Smooth muscle cell (in vitro differentiated cells): Measurements from ENCODE around the gene NMT2. TPM values are rescaled to one million over a fixed set of nuclear protein-coding genes. Genes with fewer than 3 reads are reported as not detected.

Experiments
- DNase-seq: peaks from one replicate; lab custom pipeline; 2025; ENCODE audit not compliant: unreplicated experiment; lab: John Stamatoyannopoulos, UW
- H2AFZ ChIP-seq: fragments of 200-600 bp; sonication (generic); 2 replicates; pipeline ENCODE4 v1.6.0; 2016; ENCODE audit warnings: antibody characterized with exemption, low read depth, mild to moderate bottlenecking
- H3F3A ChIP-seq: fragments of 200-600 bp; sonication (generic); 2 replicates; pipeline ENCODE4 v1.6.0; 2017; ENCODE audit warnings: antibody characterized with exemption, low read depth
- H3K27ac ChIP-seq: fragments of 200-600 bp; sonication (generic); 2 replicates; pipeline ENCODE4 v1.5.1; 2016; ENCODE audit warnings: low read depth, mild to moderate bottlenecking
- H3K27me3 ChIP-seq: fragments of 200-600 bp; sonication (generic); 2 replicates; pipeline ENCODE4 v1.6.1; 2016; ENCODE audit warnings: low read depth, mild to moderate bottlenecking
- H3K36me3 ChIP-seq: fragments of 200-600 bp; sonication (generic); 2 replicates; pipeline ENCODE4 v1.5.1; 2016; ENCODE audit warnings: low read depth
- H3K4me1 ChIP-seq: fragments of 200-600 bp; sonication (generic); 2 replicates; pipeline ENCODE4 v1.5.1; 2016; ENCODE audit warnings: low read depth
- H3K4me2 ChIP-seq: fragments of 200-600 bp; sonication (generic); 2 replicates; pipeline ENCODE4 v1.6.0; 2016; ENCODE audit warnings: mild to moderate bottlenecking
- H3K4me3 ChIP-seq: fragments of 200-600 bp; sonication (generic); 2 replicates; pipeline ENCODE4 v1.5.1; 2016; ENCODE audit warnings: mild to moderate bottlenecking
- H3K79me2 ChIP-seq: fragments of 200-600 bp; sonication (generic); 2 replicates; pipeline ENCODE4 v1.6.0; 2016; ENCODE audit warnings: low read depth, mild to moderate bottlenecking
- H3K9ac ChIP-seq: fragments of 200-600 bp; sonication (generic); 2 replicates; pipeline ENCODE4 v1.6.0; 2016; ENCODE audit warnings: low read depth
- H3K9me3 ChIP-seq: fragments of 200-600 bp; sonication (generic); replicated peaks from 2 replicates; pipeline ENCODE4 v1.5.1; 2016; ENCODE audit warnings: low read depth
- H4K20me1 ChIP-seq: fragments of 200-600 bp; sonication (generic); 2 replicates; pipeline ENCODE4 v1.6.0; 2016; ENCODE audit warnings: low read depth
- WGBS: methylation state at CpG from one replicate; pipeline ENCODE4 v1.1.7; 2016; ENCODE audit warnings: low lambda C conversion rate; 5-methylcytosine and 5-hydroxymethylcytosine counted together
- polyA plus RNA-seq: library from polyadenylated mRNA; unstranded; fragments of >200 nt; fragmentation: Nextera tagmentation; extraction: Ambion mirVana; gene quantifications from 2 replicates; pipeline ENCODE4 v1.2.1, GENCODE V29; 2016
- total RNA-seq: library from RNA; depleted of rRNA; stranded (reverse); fragments of >200 nt; gene quantifications from 2 replicates; pipeline ENCODE4 v1.2.3, GENCODE V29; 2014
- TF ChIP-seq, protein P1 (sequence below): fragments of 200-600 bp; sonication (generic); IDR thresholded peaks from 2 replicates; pipeline ENCODE4 v1.5.1; 2017; ENCODE audit warnings: borderline replicate concordance, mild to moderate bottlenecking, antibody characterized with exemption; ENCODE audit not compliant: insufficient read depth, poor library complexity, severe bottlenecking

NMT2 gene
- total and polyA plus RNA-seq, 2 experiments from 2014 or later: 9.4 to 9.5 TPM

GRCh38 chr10:15140698-15141097 lies 27.8 kb downstream of the NMT2 start:
- TF ChIP-seq, protein P1, sequence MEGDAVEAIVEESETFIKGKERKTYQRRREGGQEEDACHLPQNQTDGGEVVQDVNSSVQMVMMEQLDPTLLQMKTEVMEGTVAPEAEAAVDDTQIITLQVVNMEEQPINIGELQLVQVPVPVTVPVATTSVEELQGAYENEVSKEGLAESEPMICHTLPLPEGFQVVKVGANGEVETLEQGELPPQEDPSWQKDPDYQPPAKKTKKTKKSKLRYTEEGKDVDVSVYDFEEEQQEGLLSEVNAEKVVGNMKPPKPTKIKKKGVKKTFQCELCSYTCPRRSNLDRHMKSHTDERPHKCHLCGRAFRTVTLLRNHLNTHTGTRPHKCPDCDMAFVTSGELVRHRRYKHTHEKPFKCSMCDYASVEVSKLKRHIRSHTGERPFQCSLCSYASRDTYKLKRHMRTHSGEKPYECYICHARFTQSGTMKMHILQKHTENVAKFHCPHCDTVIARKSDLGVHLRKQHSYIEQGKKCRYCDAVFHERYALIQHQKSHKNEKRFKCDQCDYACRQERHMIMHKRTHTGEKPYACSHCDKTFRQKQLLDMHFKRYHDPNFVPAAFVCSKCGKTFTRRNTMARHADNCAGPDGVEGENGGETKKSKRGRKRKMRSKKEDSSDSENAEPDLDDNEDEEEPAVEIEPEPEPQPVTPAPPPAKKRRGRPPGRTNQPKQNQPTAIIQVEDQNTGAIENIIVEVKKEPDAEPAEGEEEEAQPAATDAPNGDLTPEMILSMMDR: no peak
- Histone ChIP-seq H3K79me2 (peaks cover 12% of the 10 kb centered on the region), H3K4me3 (no peak overlapping the region), H3K4me1 (peaks cover 7% of the 10 kb centered on the region), H4K20me1 (peaks cover 26% of the 10 kb centered on the region), H3K9me3 (no peaks in the 10 kb centered on the region), H3K36me3 (no peaks in the 10 kb centered on the region), H3K4me2 (no peak overlapping the region), H2AFZ (no peak overlapping the region), H3F3A (no peaks in the 10 kb centered on the region), H3K9ac (no peak overlapping the region), H3K27ac (no peak overlapping the region), H3K27me3 (no peaks in the 10 kb centered on the region)
- WGBS: 93% methylated on average over 7 of the region's 7 CpGs
- DNase-seq: no peak

GRCh38 chr10:15137636-15138035 lies 30.9 kb downstream of the NMT2 start:
- no peaks in the 10 kb centered on the region for H3K36me3 ChIP-seq
- no peak overlapping the region for H3K27ac ChIP-seq
- H3K4me2 ChIP-seq: no peak overlapping the region
- H3K79me2 ChIP-seq: no peaks in the 10 kb centered on the region
- TF ChIP-seq, protein P1: no peak
- no peak overlapping the region for H3K4me3 ChIP-seq
- no peaks in the 10 kb centered on the region for H3F3A ChIP-seq
- no peaks in the 10 kb centered on the region for H3K9me3 ChIP-seq
- no peak overlapping the region for H3K9ac ChIP-seq
- DNase-seq: no peak
- no peaks in the 10 kb centered on the region for H3K27me3 ChIP-seq
- 97% methylated on average over 1 of the region's 1 CpG for WGBS
- H3K4me1 ChIP-seq: peaks cover 7% of the 10 kb centered on the region
- H2AFZ ChIP-seq: no peak overlapping the region
- peaks cover 14% of the 10 kb centered on the region for H4K20me1 ChIP-seq

DNA sequence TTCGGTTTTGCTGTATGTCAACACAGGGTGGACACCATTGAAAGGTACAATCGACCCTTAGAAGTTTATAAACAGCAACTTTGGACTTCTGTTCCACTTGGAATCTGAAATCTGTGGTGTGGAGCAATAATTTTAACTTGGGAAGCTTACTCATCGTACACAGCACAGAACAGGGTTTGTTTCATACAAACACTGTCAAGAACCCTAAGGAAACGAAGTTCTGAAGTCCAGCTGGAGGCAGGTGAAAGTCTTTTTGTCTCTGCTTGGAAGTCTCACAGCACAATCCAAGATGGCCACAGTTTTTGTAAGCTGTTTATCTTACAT lies 31.5 kb downstream of the NMT2 start:
- Histone ChIP-seq H3K27me3 (no peaks in the 10 kb centered on the region), H3K4me2 (no peak overlapping the region), H3K9ac (no peak overlapping the region), H3K79me2 (no peaks in the 10 kb centered on the region), H2AFZ (no peak overlapping the region), H3K36me3 (no peaks in the 10 kb centered on the region), H3K4me3 (no peak overlapping the region), H3K4me1 (peaks cover 7% of the 10 kb centered on the region), H3K9me3 (no peaks in the 10 kb centered on the region), H4K20me1 (peaks cover 8% of the 10 kb centered on the region), H3F3A (no peaks in the 10 kb centered on the region), H3K27ac (no peak overlapping the region)
- no peak for DNase-seq
- WGBS: 82% methylated on average over 4 of the region's 4 CpGs
- TF ChIP-seq, protein P1: no peak

DNA sequence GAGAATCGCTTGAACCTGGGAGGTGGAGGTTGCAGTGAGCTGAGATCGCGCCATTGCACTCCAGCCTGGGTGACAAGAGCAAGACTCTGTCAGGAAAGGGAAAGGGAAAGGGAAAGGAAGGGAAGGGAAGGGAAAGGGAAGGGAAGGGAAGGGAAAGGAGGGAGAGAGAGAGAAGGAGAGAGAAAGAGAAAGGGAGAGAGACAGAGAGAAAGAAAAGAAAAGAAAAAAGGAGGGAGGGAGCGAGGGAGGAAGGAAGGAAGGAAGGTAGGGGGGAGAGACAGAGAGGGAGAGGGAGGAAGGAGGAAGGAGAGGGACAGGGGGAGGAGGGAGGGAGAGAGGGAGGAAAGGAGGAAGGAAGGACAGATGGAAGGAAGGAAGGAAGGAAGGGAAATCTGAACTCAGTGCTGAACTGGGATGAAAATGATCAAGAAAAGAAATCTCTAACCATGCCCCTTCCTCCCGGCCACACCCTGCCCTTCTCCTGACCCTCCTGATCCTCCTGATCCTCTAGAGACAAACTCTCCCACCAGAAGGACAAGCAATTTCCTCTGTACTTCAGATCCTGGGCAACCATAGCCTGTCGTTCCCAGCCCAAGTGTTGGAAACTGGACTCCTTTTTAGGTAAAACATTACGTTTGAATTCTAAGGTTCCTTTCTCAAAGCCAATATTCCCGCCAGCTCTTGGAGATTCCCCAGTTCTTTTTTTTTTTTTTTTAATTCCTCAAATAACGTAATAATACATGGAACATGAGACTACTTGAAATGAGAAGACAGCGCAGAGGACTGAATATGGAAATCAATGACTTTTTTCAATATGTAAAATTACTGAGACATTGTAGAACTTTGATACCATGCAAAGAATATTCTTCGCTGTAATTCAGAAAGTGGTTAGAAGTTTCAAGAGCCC lies 32.1 kb downstream of the NMT2 start:
- TF ChIP-seq, protein P1: no peak
- Histone ChIP-seq H3K4me1 (peaks cover 6% of the 10 kb centered on the region), H4K20me1 (peaks cover 1% of the 10 kb centered on the region), H3K9me3 (no peaks in the 10 kb centered on the region), H3K4me2 (no peak overlapping the region), H3K36me3 (no peaks in the 10 kb centered on the region), H3K27me3 (no peaks in the 10 kb centered on the region), H3K27ac (no peak overlapping the region), H3F3A (no peaks in the 10 kb centered on the region), H3K4me3 (no peak overlapping the region), H2AFZ (no peak overlapping the region), H3K79me2 (no peaks in the 10 kb centered on the region), H3K9ac (no peak overlapping the region)
- no peak for DNase-seq
- 90% methylated on average over 11 of the region's 11 CpGs for WGBS
